ENCODE results near the gene PRUNE2.

GRCh38 chr9:76642701-76643209 lies 263.2 kb downstream of the PRUNE2 start:
- no peak for TF ChIP-seq EZH2 (IDR thresholded peaks at IDR 0.05)
- no peak for TF ChIP-seq POLR2AphosphoS5 (IDR thresholded peaks at IDR 0.05; ENCODE audit: borderline replicate concordance, low read depth, low read length)
- TF ChIP-seq FOXP2 (optimal IDR thresholded peaks at IDR 0.05; ENCODE audit: control extremely low read depth, extremely low read length, insufficient read depth): no peak
